ENCODE data around the gene OR2V2. TPM values are rescaled to one million over a fixed set of nuclear protein-coding genes. Genes with fewer than 3 reads are reported as not detected.
"Not testable (repeated sequence)": the region's sequence is repeated elsewhere in the genome, so short reads cannot be mapped to it uniquely, and the experiment has no call there.

Gene OR2V2
- total RNA-seq, 1 experiment from 2014 or later, result not detected

DNA sequence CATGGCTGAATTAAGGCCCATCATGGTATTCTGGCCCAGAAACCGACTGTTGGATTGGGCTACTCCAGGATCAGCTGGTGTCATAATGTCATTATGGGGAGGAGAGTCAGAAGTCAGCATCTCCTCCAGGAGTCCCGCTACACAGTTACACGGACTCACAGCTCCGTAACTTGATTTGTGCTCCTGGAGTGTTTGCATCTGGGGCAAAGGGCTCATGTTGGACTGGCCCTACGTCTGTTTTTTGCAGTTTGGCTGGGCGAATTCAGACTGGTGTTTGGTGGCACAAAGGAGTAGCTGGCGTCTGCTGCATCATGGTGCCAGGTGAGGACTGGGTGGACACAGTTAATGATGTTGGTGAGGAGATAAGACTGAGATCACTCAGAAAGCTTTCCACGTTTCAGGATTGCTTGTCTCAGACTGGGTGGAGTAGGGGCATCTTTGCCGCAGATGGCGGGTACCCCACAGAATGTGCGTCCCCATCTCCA is 47.7 kb upstream of the OR2V2 start:
- no TSS peak for BruUV-seq (replicated peaks)
- ChIA-PET CTCF (no interaction called here), POLR2A (ENCODE audit: unreplicated experiment) (no interaction called here)
- Histone ChIP-seq H2AFZ (ENCODE audit: low read length) (no peak overlapping the region), H3K36me3 (ENCODE audit: low read depth, low read length) (no peaks in the 10 kb centered on the region), H3K4me2 (ENCODE audit: low read length) (no peak overlapping the region), H3K4me1 (ENCODE audit: insufficient read depth, low read length) (no peaks in the 10 kb centered on the region), H3K9ac (ENCODE audit: low read length) (no peak overlapping the region), H3K79me2 (ENCODE audit: low read length) (no peaks in the 10 kb centered on the region), H3K4me3 (ENCODE audit: low read length) (no peak overlapping the region), H4K20me1 (ENCODE audit: low read length) (no peaks in the 10 kb centered on the region), H3K27me3 (ENCODE audit: low read length) (no peaks in the 10 kb centered on the region), H3K27ac (ENCODE audit: low read length) (no peak overlapping the region), H3K9me3 (ENCODE audit: low read length) (no peaks in the 10 kb centered on the region), H3K9me2 (replicated peaks; ENCODE audit: low read length) (no peaks in the 10 kb centered on the region), H3F3A (ENCODE audit: low read length, unreplicated experiment) (no peaks in the 10 kb centered on the region)
- DNase-seq (no peak), ATAC-seq (no peak)
- TF ChIP-seq, protein P1, sequence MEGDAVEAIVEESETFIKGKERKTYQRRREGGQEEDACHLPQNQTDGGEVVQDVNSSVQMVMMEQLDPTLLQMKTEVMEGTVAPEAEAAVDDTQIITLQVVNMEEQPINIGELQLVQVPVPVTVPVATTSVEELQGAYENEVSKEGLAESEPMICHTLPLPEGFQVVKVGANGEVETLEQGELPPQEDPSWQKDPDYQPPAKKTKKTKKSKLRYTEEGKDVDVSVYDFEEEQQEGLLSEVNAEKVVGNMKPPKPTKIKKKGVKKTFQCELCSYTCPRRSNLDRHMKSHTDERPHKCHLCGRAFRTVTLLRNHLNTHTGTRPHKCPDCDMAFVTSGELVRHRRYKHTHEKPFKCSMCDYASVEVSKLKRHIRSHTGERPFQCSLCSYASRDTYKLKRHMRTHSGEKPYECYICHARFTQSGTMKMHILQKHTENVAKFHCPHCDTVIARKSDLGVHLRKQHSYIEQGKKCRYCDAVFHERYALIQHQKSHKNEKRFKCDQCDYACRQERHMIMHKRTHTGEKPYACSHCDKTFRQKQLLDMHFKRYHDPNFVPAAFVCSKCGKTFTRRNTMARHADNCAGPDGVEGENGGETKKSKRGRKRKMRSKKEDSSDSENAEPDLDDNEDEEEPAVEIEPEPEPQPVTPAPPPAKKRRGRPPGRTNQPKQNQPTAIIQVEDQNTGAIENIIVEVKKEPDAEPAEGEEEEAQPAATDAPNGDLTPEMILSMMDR (conservative IDR thresholded peaks at IDR 0.05; ENCODE audit: low read depth, low read length), result no peak
- TF ChIP-seq EZH2 (IDR thresholded peaks at IDR 0.05; ENCODE audit: low read length, unreplicated experiment) (no peak), EZH2phosphoT487 (IDR thresholded peaks at IDR 0.05; ENCODE audit: borderline replicate concordance, low read length) (no peak)
- intact Hi-C loops (cut with micrococcal nuclease), result no loop called here

DNA sequence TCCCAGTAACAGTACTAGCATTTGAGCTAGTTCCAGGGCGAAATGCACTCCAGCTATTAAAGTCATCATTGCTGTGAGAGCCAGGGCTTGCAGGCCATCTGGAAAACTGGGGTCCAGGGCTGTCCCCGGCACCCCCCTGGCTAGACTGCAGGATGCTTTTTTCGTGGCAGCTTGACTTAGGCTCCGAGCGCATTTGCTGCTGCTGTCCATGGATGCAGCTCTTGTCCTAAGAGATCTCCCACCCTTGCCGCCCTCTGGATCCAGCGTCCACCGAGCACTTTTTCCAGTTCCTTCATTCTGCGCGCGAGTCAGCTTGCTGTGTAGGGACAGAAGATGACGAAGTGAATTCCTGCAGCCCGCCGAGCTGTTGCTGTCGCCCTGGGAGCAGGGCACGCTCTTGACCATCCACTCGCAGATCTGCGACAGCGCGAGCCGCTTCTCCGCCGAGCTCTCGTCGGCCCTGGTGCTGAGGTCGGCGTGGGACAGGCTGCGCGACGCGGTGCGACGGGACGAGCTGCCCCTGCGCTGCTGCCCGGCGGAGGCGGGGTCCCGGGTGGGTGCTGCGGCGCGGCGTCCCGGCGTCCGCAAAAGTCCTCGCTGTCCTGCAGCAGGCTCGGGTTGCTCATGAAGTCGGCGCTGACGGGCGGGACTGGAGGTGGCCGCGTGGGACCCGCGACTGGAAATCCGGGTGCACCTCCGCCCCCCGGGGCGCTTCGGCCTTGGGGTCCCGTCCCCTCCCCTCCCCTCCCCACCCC is 47.1 kb upstream of the OR2V2 start:
- Histone ChIP-seq H3K4me3 (ENCODE audit: low read length) (no peak overlapping the region), H3K4me2 (ENCODE audit: low read length) (no peak overlapping the region)
- TF ChIP-seq, protein P1 (conservative IDR thresholded peaks at IDR 0.05; ENCODE audit: low read depth, low read length), result no peak
- no peak for TF ChIP-seq EZH2 (IDR thresholded peaks at IDR 0.05; ENCODE audit: low read length, unreplicated experiment)
- TF ChIP-seq EZH2phosphoT487 (IDR thresholded peaks at IDR 0.05; ENCODE audit: borderline replicate concordance, low read length), result no peak

DNA sequence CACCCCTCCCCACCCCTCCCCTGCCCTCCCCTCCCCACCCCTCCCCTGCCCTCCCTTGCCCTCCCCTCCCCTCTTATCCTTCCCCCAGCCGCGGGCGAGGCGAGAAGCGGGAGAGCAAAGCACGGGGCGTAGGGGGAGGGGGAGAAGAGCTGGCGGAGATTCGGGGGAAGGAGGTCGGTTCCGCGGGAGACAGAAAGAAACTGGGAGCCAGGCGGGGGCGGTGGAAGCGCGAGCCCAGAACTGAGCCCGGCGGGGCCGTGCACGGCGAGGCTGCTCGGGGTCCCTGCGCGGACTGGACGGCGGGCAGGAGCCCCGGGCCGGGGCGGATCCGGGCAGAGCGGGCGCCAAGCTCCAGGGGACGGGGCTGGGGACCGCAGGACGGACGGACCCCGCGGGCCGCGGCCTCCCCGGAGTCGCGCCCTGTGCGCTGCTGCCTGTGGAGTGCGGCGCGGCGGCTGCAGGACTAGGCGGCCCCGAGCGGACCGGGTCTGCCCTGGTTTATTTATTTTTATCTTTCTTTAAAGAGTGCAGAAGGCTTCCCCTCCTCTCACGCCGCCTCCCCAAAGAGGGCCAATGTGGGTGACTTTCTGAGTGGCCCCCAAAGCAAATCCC is 46.2 kb upstream of the OR2V2 start:
- H3K4me2 ChIP-seq (ENCODE audit: low read length); intact Hi-C loops (cut with micrococcal nuclease); H3K79me2 ChIP-seq (ENCODE audit: low read length); H3K9ac ChIP-seq (ENCODE audit: low read length); H3K9me2 ChIP-seq (replicated peaks; ENCODE audit: low read length); H3K4me1 ChIP-seq (ENCODE audit: insufficient read depth, low read length); H3K4me3 ChIP-seq (ENCODE audit: low read length); H3K27me3 ChIP-seq (ENCODE audit: low read length); DNase-seq; BruUV-seq (replicated peaks); H3F3A ChIP-seq (ENCODE audit: low read length, unreplicated experiment); H3K27ac ChIP-seq (ENCODE audit: low read length); POLR2A ChIA-PET (ENCODE audit: unreplicated experiment); H3K36me3 ChIP-seq (ENCODE audit: low read depth, low read length); H4K20me1 ChIP-seq (ENCODE audit: low read length); H3K9me3 ChIP-seq (ENCODE audit: low read length); CTCF ChIA-PET; H2AFZ ChIP-seq (ENCODE audit: low read length): not testable (repeated sequence)
- peak; percentile 28; the same call in 1 of the 2 replicates for ATAC-seq

More for the DNA sequence above, 47.1 kb upstream of the OR2V2 start:
- intact Hi-C loops (cut with micrococcal nuclease), result no loop called here
- DNase-seq, result no peak
- no peaks in the 10 kb centered on the region for H4K20me1 ChIP-seq (ENCODE audit: low read length)
- H3F3A ChIP-seq (ENCODE audit: low read length, unreplicated experiment), result no peaks in the 10 kb centered on the region
- CTCF ChIA-PET, result no interaction called here
- no TSS peak for BruUV-seq (replicated peaks)
- H3K36me3 ChIP-seq (ENCODE audit: low read depth, low read length), result no peaks in the 10 kb centered on the region
- no peak overlapping the region for H2AFZ ChIP-seq (ENCODE audit: low read length)
- H3K27me3 ChIP-seq (ENCODE audit: low read length), result no peaks in the 10 kb centered on the region
- H3K9me2 ChIP-seq (replicated peaks; ENCODE audit: low read length), result no peaks in the 10 kb centered on the region
- H3K27ac ChIP-seq (ENCODE audit: low read length), result no peak overlapping the region
- no peaks in the 10 kb centered on the region for H3K79me2 ChIP-seq (ENCODE audit: low read length)
- no peaks in the 10 kb centered on the region for H3K4me1 ChIP-seq (ENCODE audit: insufficient read depth, low read length)
- no peaks in the 10 kb centered on the region for H3K9me3 ChIP-seq (ENCODE audit: low read length)
- H3K9ac ChIP-seq (ENCODE audit: low read length), result no peak overlapping the region
- POLR2A ChIA-PET (ENCODE audit: unreplicated experiment), result no interaction called here
- no peak for ATAC-seq

DNA sequence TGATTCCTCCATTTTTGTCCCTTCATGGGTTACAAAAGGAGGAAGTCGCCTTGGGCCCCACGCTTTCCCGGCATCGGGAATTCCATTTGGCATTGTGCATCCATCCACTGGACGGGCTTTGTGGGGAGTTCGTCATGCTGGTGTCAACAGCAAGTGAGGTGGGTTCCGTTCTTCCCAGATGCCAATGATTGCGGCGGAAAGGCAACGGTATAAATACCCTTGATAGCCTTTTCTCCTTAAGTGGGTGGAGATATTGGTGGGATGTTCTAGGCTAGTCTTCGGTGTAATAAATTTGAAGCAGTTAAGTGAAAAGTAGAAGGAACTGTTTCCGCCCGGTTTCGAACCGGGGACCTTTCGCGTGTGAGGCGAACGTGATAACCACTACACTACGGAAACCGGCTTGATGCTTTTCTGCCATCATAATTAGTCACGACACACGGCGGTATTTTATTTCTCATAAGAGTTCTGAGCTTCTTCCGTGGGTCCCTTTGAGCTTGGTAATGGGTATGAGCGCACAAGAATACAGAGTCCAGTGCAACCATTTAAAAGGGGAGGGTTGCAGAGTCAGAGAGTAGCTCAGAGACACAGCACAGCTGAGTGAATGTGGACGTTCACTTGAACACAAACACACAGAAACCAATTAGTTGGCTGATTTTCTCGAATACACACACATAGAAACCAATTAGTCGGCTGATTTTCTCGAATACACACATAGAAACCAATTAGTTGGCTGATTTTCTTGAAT is 45.3 kb upstream of the OR2V2 start:
- H3K36me3 ChIP-seq (ENCODE audit: low read depth, low read length); BruUV-seq (replicated peaks); H3K79me2 ChIP-seq (ENCODE audit: low read length); H3K9me3 ChIP-seq (ENCODE audit: low read length); H3K27ac ChIP-seq (ENCODE audit: low read length); H3K27me3 ChIP-seq (ENCODE audit: low read length); H2AFZ ChIP-seq (ENCODE audit: low read length); DNase-seq; H4K20me1 ChIP-seq (ENCODE audit: low read length); H3K4me3 ChIP-seq (ENCODE audit: low read length); intact Hi-C loops (cut with micrococcal nuclease); H3K4me1 ChIP-seq (ENCODE audit: insufficient read depth, low read length); ATAC-seq; H3F3A ChIP-seq (ENCODE audit: low read length, unreplicated experiment); CTCF ChIA-PET; H3K9me2 ChIP-seq (replicated peaks; ENCODE audit: low read length); H3K4me2 ChIP-seq (ENCODE audit: low read length); H3K9ac ChIP-seq (ENCODE audit: low read length); POLR2A ChIA-PET (ENCODE audit: unreplicated experiment): not testable (repeated sequence)

DNA sequence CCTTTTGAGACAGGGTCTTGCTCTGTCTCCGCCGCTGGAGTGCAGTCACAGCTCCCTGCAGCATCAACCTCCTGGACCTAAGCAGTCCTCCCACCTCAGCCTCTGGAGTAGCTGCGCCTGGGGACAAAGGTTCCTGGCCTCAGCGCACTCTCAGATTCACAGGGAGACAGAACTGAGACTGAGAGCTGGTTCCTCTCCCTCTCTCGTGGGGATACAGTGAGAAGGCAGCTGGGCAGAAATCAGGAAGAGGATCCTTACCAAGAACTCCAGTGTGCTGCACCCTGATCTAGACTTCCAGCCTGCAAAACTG is 43.2 kb upstream of the OR2V2 start:
- BruUV-seq (replicated peaks); H3K4me3 ChIP-seq (ENCODE audit: low read length); H4K20me1 ChIP-seq (ENCODE audit: low read length); H3K9me2 ChIP-seq (replicated peaks; ENCODE audit: low read length); intact Hi-C loops (cut with micrococcal nuclease); ATAC-seq; H3K36me3 ChIP-seq (ENCODE audit: low read depth, low read length); H3K9me3 ChIP-seq (ENCODE audit: low read length); H3K27me3 ChIP-seq (ENCODE audit: low read length); H3K4me1 ChIP-seq (ENCODE audit: insufficient read depth, low read length); DNase-seq; CTCF ChIA-PET; H3K9ac ChIP-seq (ENCODE audit: low read length); H3K27ac ChIP-seq (ENCODE audit: low read length); H3K79me2 ChIP-seq (ENCODE audit: low read length); H3K4me2 ChIP-seq (ENCODE audit: low read length); H2AFZ ChIP-seq (ENCODE audit: low read length); POLR2A ChIA-PET (ENCODE audit: unreplicated experiment); H3F3A ChIP-seq (ENCODE audit: low read length, unreplicated experiment): not testable (repeated sequence)
